ENCODE measurements around the gene PKD1.
"Not testable (repeated sequence)": the region's sequence is repeated elsewhere in the genome, so short reads cannot be mapped to it uniquely, and the experiment has no call there.

The PKD1 gene

GRCh38 chr16:2135770-2136490, at the start of gene PKD1:
PKD1 (minus strand) TSS chr16:2135898; CDS start chr16:2135689, 209 bp downstream.
- H3K9ac ChIP-seq (ENCODE audit: low read length); H3K4me3 ChIP-seq (ENCODE audit: low read length); H3K27me3 ChIP-seq (ENCODE audit: control insufficient read depth, insufficient read depth, low read length); H3K36me3 ChIP-seq (ENCODE audit: control insufficient read depth, insufficient read depth, low read length); H3K4me1 ChIP-seq (ENCODE audit: control insufficient read depth, insufficient read depth, low read length); H3K9me3 ChIP-seq (ENCODE audit: control insufficient read depth, low read length): not testable (repeated sequence)

- Histone ChIP-seq H3K36me3 (ENCODE audit: control insufficient read depth, insufficient read depth, low read length) (no peaks in the 10 kb centered on the region), H3K4me1 (ENCODE audit: control insufficient read depth, insufficient read depth, low read length) (no peaks in the 10 kb centered on the region), H3K9ac (ENCODE audit: low read length) (no peak overlapping the region), H3K9me3 (ENCODE audit: control insufficient read depth, low read length) (no peaks in the 10 kb centered on the region), H3K4me3 (ENCODE audit: low read length) (no peak overlapping the region), H3K27me3 (ENCODE audit: control insufficient read depth, insufficient read depth, low read length) (no peaks in the 10 kb centered on the region)
Observed at GRCh38 chr16:2184962-2185361, 49.3 kb upstream of the PKD1 start.

- Histone ChIP-seq H3K36me3 (ENCODE audit: control insufficient read depth, insufficient read depth, low read length) (no peaks in the 10 kb centered on the region), H3K27me3 (ENCODE audit: control insufficient read depth, insufficient read depth, low read length) (no peaks in the 10 kb centered on the region), H3K4me1 (ENCODE audit: control insufficient read depth, insufficient read depth, low read length) (no peaks in the 10 kb centered on the region), H3K9me3 (ENCODE audit: control insufficient read depth, low read length) (no peaks in the 10 kb centered on the region), H3K9ac (ENCODE audit: low read length) (no peak overlapping the region), H3K4me3 (ENCODE audit: low read length) (no peak overlapping the region)
Observed at GRCh38 chr16:2184346-2184745, 48.6 kb upstream of the PKD1 start.

GRCh38 chr16:2183671-2184070, 48.0 kb upstream of the PKD1 start:
- Histone ChIP-seq H3K9me3 (ENCODE audit: control insufficient read depth, low read length) (no peaks in the 10 kb centered on the region), H3K27me3 (ENCODE audit: control insufficient read depth, insufficient read depth, low read length) (no peaks in the 10 kb centered on the region), H3K9ac (ENCODE audit: low read length) (no peak overlapping the region), H3K36me3 (ENCODE audit: control insufficient read depth, insufficient read depth, low read length) (no peaks in the 10 kb centered on the region), H3K4me3 (ENCODE audit: low read length) (no peak overlapping the region), H3K4me1 (ENCODE audit: control insufficient read depth, insufficient read depth, low read length) (no peaks in the 10 kb centered on the region)

- H3K4me1 ChIP-seq (ENCODE audit: control insufficient read depth, insufficient read depth, low read length): no peaks in the 10 kb centered on the region
- H3K27me3 ChIP-seq (ENCODE audit: control insufficient read depth, insufficient read depth, low read length): no peaks in the 10 kb centered on the region
- no peak overlapping the region for H3K4me3 ChIP-seq (ENCODE audit: low read length)
- H3K9me3 ChIP-seq (ENCODE audit: control insufficient read depth, low read length): no peaks in the 10 kb centered on the region
- no peaks in the 10 kb centered on the region for H3K36me3 ChIP-seq (ENCODE audit: control insufficient read depth, insufficient read depth, low read length)
- H3K9ac ChIP-seq (ENCODE audit: low read length): no peak overlapping the region
Observed at GRCh38 chr16:2181952-2182351, 46.3 kb upstream of the PKD1 start.

- Histone ChIP-seq H3K9ac (ENCODE audit: low read length) (no peak overlapping the region), H3K36me3 (ENCODE audit: control insufficient read depth, insufficient read depth, low read length) (no peaks in the 10 kb centered on the region), H3K27me3 (ENCODE audit: control insufficient read depth, insufficient read depth, low read length) (no peaks in the 10 kb centered on the region), H3K9me3 (ENCODE audit: control insufficient read depth, low read length) (no peaks in the 10 kb centered on the region), H3K4me1 (ENCODE audit: control insufficient read depth, insufficient read depth, low read length) (no peaks in the 10 kb centered on the region), H3K4me3 (ENCODE audit: low read length) (no peak overlapping the region)
Observed at GRCh38 chr16:2180962-2181923, 45.5 kb upstream of the PKD1 start.

- Histone ChIP-seq H3K27me3 (ENCODE audit: control insufficient read depth, insufficient read depth, low read length) (no peaks in the 10 kb centered on the region), H3K9ac (ENCODE audit: low read length) (no peak overlapping the region), H3K4me3 (ENCODE audit: low read length) (no peak overlapping the region), H3K9me3 (ENCODE audit: control insufficient read depth, low read length) (no peaks in the 10 kb centered on the region), H3K36me3 (ENCODE audit: control insufficient read depth, insufficient read depth, low read length) (no peaks in the 10 kb centered on the region), H3K4me1 (ENCODE audit: control insufficient read depth, insufficient read depth, low read length) (no peaks in the 10 kb centered on the region)
Observed at GRCh38 chr16:2180461-2180860, 44.8 kb upstream of the PKD1 start.

DNA sequence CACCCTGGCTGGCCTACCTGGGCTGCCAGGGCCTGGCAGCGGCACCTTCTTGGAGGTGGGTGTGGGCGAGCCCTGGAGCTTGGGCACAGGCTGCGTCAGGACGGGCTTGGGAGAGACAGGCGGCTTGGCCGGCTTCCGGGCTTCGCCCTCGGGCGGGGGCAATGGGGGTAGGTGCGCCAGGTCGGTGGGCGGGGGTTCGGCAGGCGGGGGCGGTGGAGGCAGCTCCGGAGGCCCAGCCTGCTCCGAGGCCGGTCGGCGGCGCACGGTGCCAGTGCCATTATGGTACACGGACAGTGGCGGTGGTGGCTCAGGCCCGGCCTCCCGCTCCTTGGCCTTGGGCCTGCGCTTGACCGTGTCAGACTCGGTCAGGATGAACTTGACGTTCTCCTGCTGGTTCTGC, 43.9 kb upstream of the PKD1 start:
- Histone ChIP-seq H3K4me1 (ENCODE audit: control insufficient read depth, insufficient read depth, low read length) (no peaks in the 10 kb centered on the region), H3K9me3 (ENCODE audit: control insufficient read depth, low read length) (no peaks in the 10 kb centered on the region), H3K36me3 (ENCODE audit: control insufficient read depth, insufficient read depth, low read length) (no peaks in the 10 kb centered on the region), H3K4me3 (ENCODE audit: low read length) (no peak overlapping the region), H3K27me3 (ENCODE audit: control insufficient read depth, insufficient read depth, low read length) (no peaks in the 10 kb centered on the region), H3K9ac (ENCODE audit: low read length) (no peak overlapping the region)

GRCh38 chr16:2179107-2179501, 43.4 kb upstream of the PKD1 start:
- no peaks in the 10 kb centered on the region for H3K27me3 ChIP-seq (ENCODE audit: control insufficient read depth, insufficient read depth, low read length)
- no peak overlapping the region for H3K9ac ChIP-seq (ENCODE audit: low read length)
- no peak overlapping the region for H3K4me3 ChIP-seq (ENCODE audit: low read length)
- H3K4me1 ChIP-seq (ENCODE audit: control insufficient read depth, insufficient read depth, low read length): no peaks in the 10 kb centered on the region
- H3K9me3 ChIP-seq (ENCODE audit: control insufficient read depth, low read length): no peaks in the 10 kb centered on the region
- H3K36me3 ChIP-seq (ENCODE audit: control insufficient read depth, insufficient read depth, low read length): peaks cover 2% of the 10 kb centered on the region

DNA sequence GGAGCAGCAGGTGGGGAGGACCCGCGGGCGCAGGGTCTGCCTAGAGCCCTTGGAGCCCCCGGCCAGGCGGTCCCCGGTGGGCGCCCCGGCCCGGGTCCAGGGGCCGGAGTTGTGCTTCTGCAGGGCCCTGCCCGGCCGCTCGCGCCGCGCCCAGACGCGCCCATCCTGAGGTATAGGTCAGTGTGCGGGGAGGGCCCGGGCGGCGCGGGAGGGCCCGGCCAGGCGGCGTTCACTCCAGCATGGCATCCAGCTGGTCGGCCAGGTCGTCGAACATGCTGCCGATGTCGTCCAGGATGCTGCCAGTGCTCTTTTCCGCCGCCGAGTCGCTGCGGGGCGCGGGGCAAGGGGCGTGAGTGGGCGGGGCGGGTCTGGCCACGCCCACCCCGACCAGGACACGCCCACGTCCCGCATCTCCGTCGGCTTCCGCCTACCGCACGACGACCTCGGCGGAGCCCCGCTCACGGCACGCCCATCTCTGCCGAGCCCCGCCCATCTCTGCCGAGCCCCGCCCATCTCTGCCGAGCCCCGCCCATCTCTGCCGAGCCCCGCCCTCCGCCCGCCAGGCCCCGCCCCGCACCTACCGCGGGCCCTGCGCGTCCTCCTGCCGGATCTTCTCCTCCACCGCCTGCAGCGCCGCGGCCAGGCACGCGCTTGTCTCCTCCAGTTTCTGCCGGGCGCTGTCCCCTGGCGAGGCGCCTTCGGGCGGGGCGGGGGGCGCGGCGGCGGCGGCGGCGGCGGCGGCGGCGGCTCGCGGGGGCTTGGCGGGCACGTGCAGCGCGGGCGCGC, 42.8 kb upstream of the PKD1 start:
- Histone ChIP-seq H3K4me3 (ENCODE audit: low read length) (no peak overlapping the region), H3K36me3 (ENCODE audit: control insufficient read depth, insufficient read depth, low read length) (peaks cover 6% of the 10 kb centered on the region), H3K4me1 (ENCODE audit: control insufficient read depth, insufficient read depth, low read length) (no peaks in the 10 kb centered on the region), H3K9ac (ENCODE audit: low read length) (no peak overlapping the region), H3K27me3 (ENCODE audit: control insufficient read depth, insufficient read depth, low read length) (no peaks in the 10 kb centered on the region), H3K9me3 (ENCODE audit: control insufficient read depth, low read length) (no peaks in the 10 kb centered on the region)

DNA sequence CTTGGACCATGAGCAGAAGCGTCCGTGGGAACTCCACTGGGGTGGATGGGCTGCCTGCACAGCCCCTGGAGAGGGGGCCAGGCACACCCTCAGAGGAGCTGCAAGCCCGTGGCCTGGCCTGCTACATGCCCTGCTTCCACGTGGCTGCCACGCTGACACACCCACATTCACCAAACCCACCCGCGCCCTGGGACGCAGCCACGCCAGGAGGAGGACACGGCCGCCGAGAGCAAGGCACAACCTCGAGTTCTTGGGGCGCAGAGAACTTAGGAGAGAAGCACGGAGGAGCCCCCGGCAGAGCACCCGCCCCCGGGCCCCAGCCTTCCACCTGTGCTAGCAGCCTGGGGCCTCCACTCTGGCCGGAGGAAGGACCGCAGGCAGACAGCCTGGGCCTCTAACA, 41.9 kb upstream of the PKD1 start:
- H3K9me3 ChIP-seq (ENCODE audit: control insufficient read depth, low read length): no peaks in the 10 kb centered on the region
- no peak overlapping the region for H3K9ac ChIP-seq (ENCODE audit: low read length)
- H3K4me3 ChIP-seq (ENCODE audit: low read length): no peak overlapping the region
- H3K27me3 ChIP-seq (ENCODE audit: control insufficient read depth, insufficient read depth, low read length): no peaks in the 10 kb centered on the region
- H3K36me3 ChIP-seq (ENCODE audit: control insufficient read depth, insufficient read depth, low read length): peaks cover 6% of the 10 kb centered on the region
- peaks cover 7% of the 10 kb centered on the region for H3K4me1 ChIP-seq (ENCODE audit: control insufficient read depth, insufficient read depth, low read length)

- peaks cover 7% of the 10 kb centered on the region for H3K4me1 ChIP-seq (ENCODE audit: control insufficient read depth, insufficient read depth, low read length)
- H3K9ac ChIP-seq (ENCODE audit: low read length): no peak overlapping the region
- H3K4me3 ChIP-seq (ENCODE audit: low read length): no peak overlapping the region
- H3K27me3 ChIP-seq (ENCODE audit: control insufficient read depth, insufficient read depth, low read length): no peaks in the 10 kb centered on the region
- peaks cover 6% of the 10 kb centered on the region for H3K36me3 ChIP-seq (ENCODE audit: control insufficient read depth, insufficient read depth, low read length)
- H3K9me3 ChIP-seq (ENCODE audit: control insufficient read depth, low read length): no peaks in the 10 kb centered on the region
Observed at GRCh38 chr16:2177101-2177500, 41.4 kb upstream of the PKD1 start.

Data from mucosa of stomach (tissue), 1 donor.